Measurements from ENCODE around the gene UFSP2. TPM values are rescaled to one million over a fixed set of nuclear protein-coding genes. Genes with fewer than 3 reads are reported as not detected.

Gene UFSP2
- total and polyA plus RNA-seq, 2 donors (not counting 1 experiment from before 2014, with no cell fraction given) = 43.1 to 43.2 TPM

DNA sequence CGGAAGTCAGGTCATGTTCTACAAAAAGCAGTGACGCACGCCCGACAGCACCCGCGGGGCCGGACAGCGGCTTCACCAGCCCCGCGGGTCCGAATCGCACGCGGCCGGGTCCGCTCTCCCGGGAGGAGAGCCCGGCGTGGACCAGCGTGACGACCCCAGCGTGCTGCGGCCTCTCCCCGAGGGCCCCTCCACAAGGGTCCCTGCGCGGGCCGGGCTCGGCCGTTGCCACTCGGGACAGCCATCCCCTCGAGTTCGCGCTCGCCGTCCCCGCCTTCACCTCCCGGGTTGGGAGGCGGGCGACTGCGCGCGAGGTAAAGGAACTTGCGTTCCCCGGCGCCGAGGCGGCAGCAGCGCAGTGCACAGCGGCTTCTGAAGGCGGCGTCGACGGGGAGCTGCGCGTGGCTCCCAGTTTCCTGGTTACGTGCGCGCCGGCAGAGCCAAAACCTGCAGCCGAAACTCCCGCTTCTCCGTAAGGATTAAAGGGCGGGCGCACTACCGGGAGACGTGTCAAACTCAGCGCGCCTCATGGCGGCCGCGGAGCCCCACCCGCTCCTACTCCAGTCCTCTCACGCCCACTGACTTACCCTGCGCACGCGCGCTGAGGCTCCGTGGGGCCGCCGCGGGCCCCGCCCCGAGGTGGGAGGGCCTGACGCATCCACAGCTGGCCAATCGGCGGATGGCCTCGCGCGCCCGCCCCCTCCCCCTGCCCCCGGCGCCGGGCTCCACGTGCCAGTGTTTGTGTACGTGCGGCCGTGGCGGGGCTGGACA is 29.6 kb downstream of the UFSP2 start:
- H3K27ac ChIP-seq (ENCODE audit: insufficient read depth, low read length) = peak overlapping the region; percentile 92
- H3K4me1 ChIP-seq (ENCODE audit: control insufficient read depth, extremely low read depth, insufficient read depth, low read length) = peaks cover 6% of the 10 kb centered on the region
- H2AFZ ChIP-seq (ENCODE audit: low read length) = peak overlapping the region; percentile 75
- peak overlapping the region; percentile 96 for H3K4me2 ChIP-seq (ENCODE audit: extremely low read depth, insufficient read depth, low read length)
- H3K36me3 ChIP-seq (ENCODE audit: control insufficient read depth, insufficient read depth, low read length) = no peaks in the 10 kb centered on the region
- no peaks in the 10 kb centered on the region for H3K9me3 ChIP-seq (ENCODE audit: control insufficient read depth, insufficient read depth, low read depth, low read length)
- H3K4me3 ChIP-seq (replicated peaks in 1 of 4; ENCODE audit: control extremely low read depth in 1 of 4, insufficient read depth in 1 of 4, low read depth in 3 of 4, low read length in 4 of 4) = peak overlapping the region; percentile 66 to 83 (median 78)
- H4K20me1 ChIP-seq (ENCODE audit: control insufficient read depth, extremely low read depth, insufficient read depth, low read length) = no peaks in the 10 kb centered on the region
- no peak for TF ChIP-seq EZH2 (IDR thresholded peaks at IDR 0.05; ENCODE audit: low read length, missing control alignments)
- no peak for TF ChIP-seq CTCF (conservative IDR thresholded peaks at IDR 0.05 in 1 of 2, IDR thresholded peaks at IDR 0.05 in 1 of 2; ENCODE audit: low read depth in 1 of 2, low read length in 2 of 2)
- no peaks in the 10 kb centered on the region for H3K79me2 ChIP-seq (ENCODE audit: control insufficient read depth, insufficient read depth, low read length)
- H3K27me3 ChIP-seq (ENCODE audit: control insufficient read depth, insufficient read depth, low read length) = no peaks in the 10 kb centered on the region
- H3K9ac ChIP-seq (ENCODE audit: insufficient read depth, low read length) = peak overlapping the region; percentile 82
- DNase-seq (ENCODE audit: low read depth in 2 of 2) = peak; percentile 95 to 97

- Histone ChIP-seq H2AFZ (ENCODE audit: low read length) (peak within 1 kb of the TSS; percentile 75), H3K27me3 (ENCODE audit: control insufficient read depth, insufficient read depth, low read length) (no peaks in the 10 kb centered on the region), H3K4me1 (ENCODE audit: control insufficient read depth, extremely low read depth, insufficient read depth, low read length) (peaks cover 6% of the 10 kb centered on the region), H3K4me2 (ENCODE audit: extremely low read depth, insufficient read depth, low read length) (peak within 1 kb of the TSS; percentile 96), H3K36me3 (ENCODE audit: control insufficient read depth, insufficient read depth, low read length) (no peaks in the 10 kb centered on the region), H3K9me3 (ENCODE audit: control insufficient read depth, insufficient read depth, low read depth, low read length) (no peaks in the 10 kb centered on the region), H3K79me2 (ENCODE audit: control insufficient read depth, insufficient read depth, low read length) (no peaks in the 10 kb centered on the region), H3K27ac (ENCODE audit: insufficient read depth, low read length) (peak within 1 kb of the TSS; percentile 92), H3K4me3 (replicated peaks in 1 of 4; ENCODE audit: control extremely low read depth in 1 of 4, insufficient read depth in 1 of 4, low read depth in 3 of 4, low read length in 4 of 4) (peak within 1 kb of the TSS; percentile 66 to 83 (median 78)), H3K9ac (ENCODE audit: insufficient read depth, low read length) (peak within 1 kb of the TSS; percentile 82), H4K20me1 (ENCODE audit: control insufficient read depth, extremely low read depth, insufficient read depth, low read length) (no peaks in the 10 kb centered on the region)
- DNase-seq (ENCODE audit: low read depth in 2 of 2) = peak in 1 of 2 donors; percentile 97
- TF ChIP-seq CTCF (conservative IDR thresholded peaks at IDR 0.05 in 1 of 2, IDR thresholded peaks at IDR 0.05 in 1 of 2; ENCODE audit: low read depth in 1 of 2, low read length in 2 of 2) (no peak), EZH2 (IDR thresholded peaks at IDR 0.05; ENCODE audit: low read length, missing control alignments) (no peak)
Measured at GRCh38 chr4:185395238-185395955, 30.4 kb downstream of the UFSP2 start, which contains the start of gene LRP2BP. Gene LRP2BP (minus strand): TSS chr4:185395924. CDS start chr4:185378186, 17,738 bp downstream.

GRCh38 chr4:185394568-185395237 is 31.1 kb downstream of the UFSP2 start:
- Histone ChIP-seq H3K79me2 (ENCODE audit: control insufficient read depth, insufficient read depth, low read length) (no peaks in the 10 kb centered on the region), H3K4me3 (replicated peaks in 1 of 4; ENCODE audit: control extremely low read depth in 1 of 4, insufficient read depth in 1 of 4, low read depth in 3 of 4, low read length in 4 of 4) (peak overlapping the region; percentile 66 to 83 (median 74)), H2AFZ (ENCODE audit: low read length) (no peak overlapping the region), H3K4me2 (ENCODE audit: extremely low read depth, insufficient read depth, low read length) (peak overlapping the region; percentile 67), H3K36me3 (ENCODE audit: control insufficient read depth, insufficient read depth, low read length) (no peaks in the 10 kb centered on the region), H3K9me3 (ENCODE audit: control insufficient read depth, insufficient read depth, low read depth, low read length) (no peaks in the 10 kb centered on the region), H3K27me3 (ENCODE audit: control insufficient read depth, insufficient read depth, low read length) (no peaks in the 10 kb centered on the region), H3K9ac (ENCODE audit: insufficient read depth, low read length) (no peak overlapping the region), H3K4me1 (ENCODE audit: control insufficient read depth, extremely low read depth, insufficient read depth, low read length) (peaks cover 6% of the 10 kb centered on the region), H3K27ac (ENCODE audit: insufficient read depth, low read length) (no peak overlapping the region), H4K20me1 (ENCODE audit: control insufficient read depth, extremely low read depth, insufficient read depth, low read length) (no peaks in the 10 kb centered on the region)
- peak in 1 of 2 donors; percentile 34 for DNase-seq (ENCODE audit: low read depth in 2 of 2)
- TF ChIP-seq EZH2 (IDR thresholded peaks at IDR 0.05; ENCODE audit: low read length, missing control alignments) (no peak), CTCF (conservative IDR thresholded peaks at IDR 0.05 in 1 of 2, IDR thresholded peaks at IDR 0.05 in 1 of 2; ENCODE audit: low read depth in 1 of 2, low read length in 2 of 2) (no peak)
